GM19023 (cell line): ENCODE results near the gene TLE2.
"Not testable (repeated sequence)": the region's sequence is repeated elsewhere in the genome, so short reads cannot be mapped to it uniquely, and the experiment has no call there.

Source experiments
- ATAC-seq: cut with Tn5 transposase; IDR thresholded peaks from one replicate; pipeline ENCODE4 v1.9.1; 2021; ENCODE audit warnings: mild to moderate bottlenecking, moderate library complexity; ENCODE audit not compliant: unreplicated experiment

Gene TLE2

DNA sequence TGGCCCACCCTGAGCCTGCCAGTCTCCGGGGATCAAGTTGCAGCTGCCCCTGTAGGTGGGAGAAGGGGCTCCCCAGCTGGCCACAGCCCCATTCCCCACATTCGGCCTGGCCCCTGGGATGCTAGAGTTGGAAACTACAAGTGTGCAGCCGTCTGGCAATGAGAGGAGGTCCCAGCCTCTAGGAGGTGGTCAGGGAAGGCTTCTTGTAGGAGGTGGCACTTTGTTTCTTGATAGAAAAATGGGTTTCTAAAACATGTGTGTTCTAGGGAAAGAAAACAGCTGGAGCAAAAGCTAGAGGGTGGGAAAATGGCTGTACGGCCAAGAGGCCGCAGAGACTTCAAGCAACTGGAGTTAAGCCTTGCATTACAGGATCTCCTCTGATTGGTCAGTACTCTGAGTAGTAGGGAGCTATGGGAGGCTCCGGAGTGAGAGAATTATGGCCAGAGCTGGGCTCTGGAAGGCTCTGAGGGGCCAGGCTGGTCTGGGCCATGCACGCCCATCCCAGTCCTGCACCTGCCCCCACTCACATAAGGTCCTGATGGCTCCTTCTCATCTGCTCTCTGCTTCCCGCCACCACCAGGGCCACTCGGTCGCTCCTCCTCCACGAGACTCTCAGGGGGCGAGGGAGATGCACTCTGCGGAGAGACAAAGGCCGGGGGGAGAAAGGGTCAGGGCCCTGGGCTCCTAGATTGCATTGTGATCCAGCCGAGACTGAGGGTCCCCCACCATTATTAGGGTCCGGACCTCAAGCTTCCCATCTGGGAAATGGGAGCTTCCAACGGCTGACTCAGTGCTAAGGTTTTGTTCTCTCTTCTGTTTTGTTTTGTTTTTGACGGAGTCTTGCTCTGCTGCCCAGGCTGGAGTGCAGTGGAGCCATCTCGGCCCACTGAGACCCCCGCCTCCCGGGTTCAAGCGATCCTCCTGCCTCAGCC is 13.7 kb downstream of the TLE2 start:
- ATAC-seq, result no peak

GRCh38 chr19:3014135-3014534 is 14.9 kb downstream of the TLE2 start:
- ATAC-seq, result no peak

- no peak for ATAC-seq
Measured at GRCh38 chr19:3013263-3013725, 15.8 kb downstream of the TLE2 start.

GRCh38 chr19:3012621-3013262 is 16.3 kb downstream of the TLE2 start:
- no peak for ATAC-seq

- not testable (repeated sequence) for ATAC-seq
Measured at GRCh38 chr19:3012059-3012458, 17.0 kb downstream of the TLE2 start.

DNA sequence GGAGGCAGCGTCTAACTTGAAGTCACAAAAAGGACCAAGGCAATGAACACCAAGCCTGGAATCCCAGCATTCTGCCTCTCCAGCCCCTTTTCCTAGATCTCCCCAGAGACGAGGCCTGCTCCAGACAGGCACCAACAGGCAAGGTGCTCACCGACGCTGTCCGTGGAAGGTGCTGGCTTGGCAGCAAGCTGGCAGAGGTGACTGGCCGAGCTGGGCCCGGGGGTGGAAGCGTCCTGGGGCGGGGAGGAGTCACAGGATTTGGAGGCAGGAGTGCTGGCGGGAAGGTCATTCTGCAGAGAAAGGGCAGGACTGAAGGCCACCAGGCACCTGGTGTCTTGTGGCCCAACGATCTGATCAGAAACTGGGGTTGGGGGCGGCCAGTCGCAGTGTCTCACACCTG is 18.2 kb downstream of the TLE2 start:
- ATAC-seq, result no peak

GRCh38 chr19:3008994-3009393 is 20.1 kb downstream of the TLE2 start:
- ATAC-seq, result no peak

DNA sequence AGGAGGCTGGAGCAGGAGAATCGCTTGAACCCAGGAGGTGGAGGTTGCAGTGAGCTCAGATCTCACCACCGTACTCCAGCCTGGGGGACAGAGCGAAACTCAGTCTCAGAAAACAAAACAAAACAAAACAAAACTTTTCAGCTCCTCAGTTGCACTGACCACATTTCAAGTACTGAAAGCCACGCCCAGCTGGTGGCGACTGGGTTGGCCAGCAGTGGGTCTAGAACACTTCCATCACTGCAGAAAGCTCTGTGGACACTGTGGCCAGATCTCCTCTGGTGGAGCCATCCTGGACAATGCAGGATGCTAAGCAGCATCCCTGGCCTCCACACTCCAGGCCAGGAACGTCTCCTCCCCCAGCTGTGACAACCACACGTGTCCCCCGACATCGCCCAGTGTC is 21.1 kb downstream of the TLE2 start:
- no peak for ATAC-seq

DNA sequence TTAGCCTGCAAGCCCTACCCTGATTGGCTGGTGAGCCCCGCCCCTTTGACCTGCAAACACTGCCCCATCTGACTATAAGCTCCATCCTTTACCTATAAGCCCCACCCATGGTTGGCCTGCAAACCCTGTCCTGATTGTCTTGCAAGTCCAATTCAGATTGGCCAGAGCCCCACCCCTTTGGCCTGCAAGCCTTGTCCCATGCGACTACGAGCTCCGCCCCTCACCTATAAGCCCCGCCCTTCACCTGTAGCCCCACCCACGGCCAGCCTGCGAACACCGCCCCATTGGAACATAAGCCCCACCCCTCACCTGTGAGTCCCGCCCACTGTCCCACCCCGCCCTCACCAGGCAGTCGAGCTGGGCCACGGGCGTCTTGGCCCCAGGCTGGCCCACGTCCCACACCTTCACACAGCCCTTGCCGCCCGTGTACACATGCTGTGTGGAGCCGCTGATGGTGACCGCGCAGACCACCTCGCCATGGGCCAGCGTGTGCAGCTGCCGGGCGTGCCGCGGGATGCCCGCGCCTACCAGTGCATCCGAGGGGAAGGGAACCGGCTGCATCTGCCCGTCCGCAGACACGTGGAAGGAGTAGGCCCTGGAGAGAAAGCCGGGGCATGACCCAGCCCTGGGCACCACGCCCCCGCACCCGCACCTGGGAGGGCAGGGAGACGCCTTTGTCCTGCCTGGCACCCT is 22.9 kb downstream of the TLE2 start:
- ATAC-seq, result no peak

DNA sequence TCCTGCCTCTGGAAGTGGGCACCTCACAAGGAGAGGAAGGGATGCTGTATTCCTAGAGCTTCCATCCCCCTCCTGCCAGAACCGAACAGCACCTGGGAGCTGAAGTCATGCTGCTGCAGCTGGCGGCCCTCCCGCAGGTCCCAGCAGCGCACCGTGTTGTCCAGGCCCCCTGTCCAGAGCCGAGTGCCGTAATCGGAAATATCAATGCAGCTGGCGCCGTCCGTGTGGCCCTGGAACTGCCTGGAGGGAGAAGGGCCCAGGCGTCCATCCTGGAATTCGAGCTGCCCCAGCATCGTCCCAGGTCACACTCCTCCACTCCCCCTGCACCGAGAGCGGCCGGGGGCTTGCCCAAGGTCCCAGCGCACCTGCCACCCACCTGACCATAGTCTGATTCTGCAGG is 23.7 kb downstream of the TLE2 start:
- ATAC-seq, result no peak

DNA sequence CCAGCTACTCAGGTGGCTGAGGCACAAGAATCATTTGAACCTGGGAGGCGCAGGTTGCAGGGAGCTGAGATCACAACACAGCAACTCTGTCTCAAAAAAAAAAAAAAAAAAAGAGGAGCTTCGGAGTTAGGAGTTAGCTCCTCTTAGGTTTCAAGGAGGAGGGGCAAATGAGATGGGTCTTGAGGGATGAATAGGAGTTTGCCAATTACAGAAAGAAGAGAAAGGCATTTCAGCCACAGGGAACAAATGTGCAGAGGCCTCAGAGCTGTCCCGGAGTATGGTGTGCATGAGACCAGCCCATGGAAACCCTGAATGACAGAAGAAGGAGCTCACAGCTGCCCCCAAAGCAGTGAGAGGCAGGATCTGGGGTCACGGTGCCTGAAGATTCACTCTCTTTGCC is 24.6 kb downstream of the TLE2 start:
- no peak for ATAC-seq

DNA sequence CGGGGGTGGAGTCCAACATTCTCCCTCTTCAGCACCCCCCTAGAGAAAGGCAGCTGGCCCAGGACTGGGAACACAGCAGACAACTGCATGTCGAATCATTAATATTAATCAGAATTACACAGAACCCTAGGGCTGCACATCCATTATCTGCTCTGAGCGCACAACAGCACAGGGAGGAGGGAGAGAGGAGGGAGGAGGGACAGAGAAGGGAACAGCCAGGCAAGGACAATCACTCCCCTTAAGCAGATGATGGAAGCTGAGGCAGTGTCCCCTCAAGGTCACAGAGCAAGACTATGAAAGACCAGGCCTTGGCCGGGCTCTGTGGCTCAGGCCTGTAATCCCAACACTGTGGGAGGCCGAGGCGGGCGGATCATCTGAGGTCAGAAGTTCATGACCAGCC is 26.0 kb downstream of the TLE2 start:
- no peak for ATAC-seq

DNA sequence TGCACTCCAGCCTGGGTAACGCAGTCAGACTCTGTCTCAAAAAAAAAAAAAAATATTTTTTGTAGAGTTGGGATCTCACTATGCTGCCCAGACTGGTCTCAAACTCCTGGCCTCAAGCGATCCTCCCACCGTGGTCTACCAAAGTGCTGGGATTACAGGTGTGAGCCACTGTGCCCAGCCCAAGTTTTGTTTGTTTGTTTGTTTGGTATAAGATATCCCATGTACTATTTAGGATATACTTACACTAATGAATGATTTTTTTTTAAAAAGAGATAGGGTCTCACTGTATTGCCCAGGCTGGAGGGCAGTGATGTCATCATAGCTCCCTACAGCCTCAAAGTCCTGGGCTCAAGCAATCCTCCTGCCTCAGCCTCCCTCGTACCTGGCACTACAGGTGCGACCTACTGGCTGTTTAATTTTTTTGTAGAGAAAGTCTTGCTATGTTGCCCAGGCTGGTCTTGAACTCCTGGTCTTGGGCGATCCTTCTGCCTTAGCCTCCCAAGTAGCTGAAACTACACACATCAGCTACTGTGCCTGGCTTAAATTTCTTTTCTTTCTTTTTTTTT is 27.8 kb downstream of the TLE2 start:
- no peak for ATAC-seq

DNA sequence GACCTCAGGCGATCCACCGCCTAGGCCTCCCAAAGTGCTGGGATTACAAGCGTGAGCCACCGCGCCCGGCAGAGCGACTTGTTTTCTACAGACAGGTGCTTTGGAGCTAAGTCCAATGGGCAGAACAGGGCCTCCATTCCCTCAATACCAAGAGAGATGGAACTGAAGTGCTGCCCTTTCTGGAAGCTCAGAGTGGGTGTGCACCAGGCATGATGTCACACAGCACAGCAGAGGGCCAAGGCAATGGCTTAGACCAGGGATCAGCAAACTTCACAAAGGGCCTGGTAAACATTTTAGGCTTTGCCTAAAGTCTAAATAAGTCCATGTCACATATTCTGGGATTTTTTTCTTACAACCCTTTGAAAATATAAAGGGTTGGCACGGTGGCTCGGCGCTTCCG is 30.4 kb downstream of the TLE2 start:
- ATAC-seq, result no peak

DNA sequence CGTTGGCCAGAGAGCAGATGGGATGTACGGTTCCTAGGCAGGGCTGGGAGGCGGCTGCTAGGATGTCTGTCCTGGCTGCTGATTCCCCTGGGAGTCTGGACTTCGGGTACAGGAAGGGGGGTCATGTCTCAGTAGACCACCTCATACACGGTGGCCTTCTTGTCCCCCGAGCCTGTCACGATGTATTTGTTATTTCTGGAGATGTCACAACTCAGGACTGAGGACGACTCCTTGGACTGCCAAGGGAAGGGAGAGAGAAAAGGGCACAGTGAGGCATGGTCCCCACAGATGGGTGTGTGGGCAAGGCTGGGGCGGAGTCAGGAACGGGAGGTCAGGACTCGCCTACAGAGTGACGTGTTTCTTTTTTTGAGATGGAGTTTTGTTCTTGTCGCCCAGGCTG is 31.4 kb downstream of the TLE2 start:
- ATAC-seq, result no peak

GRCh38 chr19:2994588-2995131 is 34.4 kb downstream of the TLE2 start:
- ATAC-seq, result no peak

- ATAC-seq, result no peak
Measured at GRCh38 chr19:2993579-2993978, 35.5 kb downstream of the TLE2 start.

- no peak for ATAC-seq
Measured at GRCh38 chr19:2992958-2993357, 36.1 kb downstream of the TLE2 start.

DNA sequence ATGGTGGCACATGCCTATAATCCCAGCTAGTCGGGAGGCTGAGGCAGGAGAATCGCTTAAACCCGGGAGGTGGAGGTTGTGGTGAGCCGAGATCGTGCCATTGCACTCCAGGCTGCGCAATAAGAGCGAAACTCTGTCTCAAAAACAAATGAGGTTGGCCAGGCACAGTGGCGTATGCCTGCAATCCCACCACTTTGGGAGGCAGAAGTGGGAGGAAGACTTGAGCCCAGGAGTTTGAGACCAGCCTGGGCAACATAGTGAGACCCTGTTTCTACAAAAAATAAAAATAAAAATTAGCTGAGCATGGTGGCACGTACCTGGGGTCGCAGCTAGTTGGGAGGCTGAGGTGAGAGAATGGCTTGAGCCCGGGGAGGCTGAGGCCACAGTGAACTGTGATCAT is 36.7 kb downstream of the TLE2 start:
- ATAC-seq, result not testable (repeated sequence)

- no peak for ATAC-seq
Measured at GRCh38 chr19:2989236-2989946, 39.7 kb downstream of the TLE2 start.
